HepG2 (cell line): ENCODE results near the gene CXCR2. TPM values are rescaled to one million over a fixed set of nuclear protein-coding genes. Genes with fewer than 3 reads are reported as not detected.

Experiments
- FIP1L1 ChIP-seq: fragments of 200-400 bp; formaldehyde crosslinking; IDR thresholded peaks from 2 replicates; pipeline ENCODE4 v1.6.1; 2018; ENCODE audit warnings: low read depth, mild to moderate bottlenecking, low read length, moderate library complexity, borderline replicate concordance; ENCODE audit not compliant: insufficient read depth
- JDP2 ChIP-seq: sonication (generic); formaldehyde crosslinking; IDR thresholded peaks from 2 replicates; pipeline ENCODE4 v1.8.1; 2022; ENCODE audit warnings: missing genetic modification reagents, borderline replicate concordance
- KLF15 ChIP-seq: sonication (generic); formaldehyde crosslinking; IDR thresholded peaks from 2 replicates; pipeline ENCODE4 v1.8.1; 2023; ENCODE audit warnings: borderline replicate concordance, mild to moderate bottlenecking, inconsistent platforms, missing genetic modification reagents, mixed read lengths
- MZF1 ChIP-seq: sonication (generic); formaldehyde crosslinking; IDR thresholded peaks from 2 replicates; pipeline ENCODE4 v1.8.1; 2023; ENCODE audit warnings: mild to moderate bottlenecking, missing genetic modification reagents, borderline replicate concordance
- PAX8 ChIP-seq: sonication (generic); formaldehyde crosslinking; IDR thresholded peaks from 2 replicates; pipeline ENCODE4 v1.8.0; 2022; ENCODE audit warnings: mild to moderate bottlenecking, missing genetic modification reagents, borderline replicate concordance
- SMAD3 ChIP-seq: sonication (generic); formaldehyde crosslinking; IDR thresholded peaks from 2 replicates; pipeline ENCODE4 v1.4.0; 2020; ENCODE audit warnings: missing genetic modification reagents
- TBL1XR1 ChIP-seq: fragments of 150-350 bp; IDR thresholded peaks from 2 replicates; pipeline ENCODE4 v1.6.1; 2014; ENCODE audit warnings: borderline replicate concordance, low read length; ENCODE audit not compliant: partially characterized antibody
- ZFP36 ChIP-seq: fragments of 150-350 bp; IDR thresholded peaks from 2 replicates; pipeline ENCODE4 v1.6.1; 2018; ENCODE audit warnings: borderline replicate concordance, low read length, low read depth; ENCODE audit not compliant: partially characterized antibody
- ZNF362 ChIP-seq: sonication (generic); formaldehyde crosslinking; IDR thresholded peaks from 2 replicates; pipeline ENCODE4 v1.4.0; 2020; ENCODE audit warnings: missing genetic modification reagents, mild to moderate bottlenecking, borderline replicate concordance
- polyA plus RNA-seq, 8 experiments: library from polyadenylated mRNA; depleted of rRNA in 3 of 8; stranded (reverse) in 7 of 8; unstranded in 1 of 8; fragments of >200 nt; fragmentation: Illumina TruSeq in 4 of 8; extraction: Trizol in 4 of 8; gene quantifications; 2 replicates each; pipeline versions ENCODE4 v1.2.1 to v1.2.3, GENCODE V29; 2011 to 2016; ENCODE audit warnings: low read depth in 4 of 8, missing spikeins in 1 of 8, mixed read lengths in 1 of 8; ENCODE audit not compliant: insufficient read depth in 1 of 8
- total RNA-seq, 5 experiments: library from RNA; depleted of rRNA; stranded (reverse); fragments of >200 nt; fragmentation: Illumina TruSeq; extraction: Trizol; gene quantifications; 2 replicates each; pipeline ENCODE4 v1.2.3, GENCODE V29; 2016; ENCODE audit warnings: low read depth in 1 of 5
- TF ChIP-seq, protein P1 (sequence below), 2 experiments: sonication (generic) in 1 of 2; formaldehyde crosslinking in 1 of 2; IDR thresholded peaks; 2 replicates each; pipeline versions ENCODE4 v1.4.0 to v1.6.1; 2018 to 2020; ENCODE audit warnings: missing genetic modification reagents in 2 of 2, borderline replicate concordance in 1 of 2, low read depth in 1 of 2, mild to moderate bottlenecking in 1 of 2, missing biosample characterization in 1 of 2

Gene CXCR2
- total and polyA plus RNA-seq, 2 of the 13 experiments (the other 11 are each of a cell fraction or from before 2014, with no cell fraction given): not detected

DNA sequence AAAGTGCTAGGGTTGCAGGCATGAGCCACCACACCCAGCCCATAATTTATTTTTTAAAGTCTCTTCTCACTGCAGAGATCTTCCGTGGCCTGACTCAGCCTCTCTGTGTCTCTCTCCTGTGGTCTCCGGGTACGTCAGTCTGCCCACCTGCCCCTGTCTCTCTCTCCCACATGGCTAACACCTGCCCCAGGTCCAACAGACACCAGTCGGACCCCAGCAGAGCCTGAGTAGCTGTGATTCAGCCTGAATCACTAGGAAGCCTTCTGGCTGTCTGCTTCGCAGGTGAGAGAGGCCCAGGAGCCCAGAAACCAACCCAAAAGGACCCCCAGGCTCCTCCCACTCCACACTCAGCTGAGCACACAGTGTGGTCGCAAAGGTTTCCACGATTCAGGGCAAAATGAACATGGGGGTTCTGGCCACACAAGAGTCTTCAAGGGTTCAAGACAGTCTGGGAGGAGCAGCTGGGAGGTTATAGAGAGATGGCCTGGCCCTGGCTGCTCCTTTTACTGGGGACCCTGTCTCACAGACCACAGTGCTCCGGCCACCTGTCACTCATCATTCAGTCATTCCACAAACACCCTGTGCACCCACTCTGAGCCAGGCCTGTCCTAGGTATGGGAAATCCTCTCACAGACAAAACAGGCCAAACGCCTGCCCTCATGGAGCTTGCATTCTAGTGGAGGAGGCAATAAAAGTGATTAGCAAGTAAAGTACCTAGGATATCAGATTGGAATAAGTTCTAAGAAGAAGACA is 48.2 kb upstream of the CXCR2 start (continued):
- TF ChIP-seq, protein P1, sequence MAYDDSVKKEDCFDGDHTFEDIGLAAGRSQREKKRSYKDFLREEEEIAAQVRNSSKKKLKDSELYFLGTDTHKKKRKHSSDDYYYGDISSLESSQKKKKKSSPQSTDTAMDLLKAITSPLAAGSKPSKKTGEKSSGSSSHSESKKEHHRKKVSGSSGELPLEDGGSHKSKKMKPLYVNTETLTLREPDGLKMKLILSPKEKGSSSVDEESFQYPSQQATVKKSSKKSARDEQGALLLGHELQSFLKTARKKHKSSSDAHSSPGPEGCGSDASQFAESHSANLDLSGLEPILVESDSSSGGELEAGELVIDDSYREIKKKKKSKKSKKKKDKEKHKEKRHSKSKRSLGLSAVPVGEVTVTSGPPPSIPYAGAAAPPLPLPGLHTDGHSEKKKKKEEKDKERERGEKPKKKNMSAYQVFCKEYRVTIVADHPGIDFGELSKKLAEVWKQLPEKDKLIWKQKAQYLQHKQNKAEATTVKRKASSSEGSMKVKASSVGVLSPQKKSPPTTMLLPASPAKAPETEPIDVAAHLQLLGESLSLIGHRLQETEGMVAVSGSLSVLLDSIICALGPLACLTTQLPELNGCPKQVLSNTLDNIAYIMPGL (CRISPR knock-in tag; IDR thresholded peaks at IDR 0.05; ENCODE audit: borderline replicate concordance in 1 of 2, low read depth in 1 of 2): no peak
- no peak for TF ChIP-seq ZNF362 (CRISPR knock-in tag)
- no peak for TF ChIP-seq FIP1L1
- no peak for TF ChIP-seq SMAD3 (CRISPR knock-in tag)
- TF ChIP-seq JDP2 (CRISPR knock-in tag): no peak
- no peak for TF ChIP-seq TBL1XR1
- no peak for TF ChIP-seq ZFP36
- TF ChIP-seq MZF1 (CRISPR knock-in tag): no peak
- TF ChIP-seq KLF15: no peak
- no peak for TF ChIP-seq PAX8 (CRISPR knock-in tag)
